Aorta (tissue), 5 donors: Measurements from ENCODE around the gene TEKT5. TPM values are rescaled to one million over a fixed set of nuclear protein-coding genes. Genes with fewer than 3 reads are reported as not detected.

Experiments
- ATAC-seq: fragments of 200-7000 bp; cut with Tn5 transposase; one replicate; pipeline ENCODE4 v1.9.1; 2022; ENCODE audit warnings: moderate library complexity; ENCODE audit not compliant: low FRiP score
- DNase-seq, 2 donors: peaks; one replicate each; pipeline ENCODE4 v3.0.0-alpha.2; 2020
- H3K27ac ChIP-seq, 2 donors: one replicate each; pipeline ENCODE4 v1.5.1; 2013; ENCODE audit warnings: low read length in 2 of 2, mild to moderate bottlenecking in 2 of 2, moderate library complexity in 2 of 2, control low read depth in 1 of 2, inconsistent platforms in 1 of 2, low read depth in 1 of 2
- H3K27me3 ChIP-seq, 2 donors: one replicate each; pipeline ENCODE4 v1.6.1; 2013; ENCODE audit warnings: control low read depth in 1 of 2, low read length in 1 of 2, mild to moderate bottlenecking in 1 of 2, moderate library complexity in 1 of 2; ENCODE audit not compliant: insufficient read depth in 2 of 2, control insufficient read depth in 1 of 2
- H3K36me3 ChIP-seq, 2 donors: one replicate each; pipeline ENCODE4 v1.6.1; 2013; ENCODE audit warnings: control low read depth in 1 of 2, low read length in 1 of 2, mild to moderate bottlenecking in 1 of 2; ENCODE audit not compliant: insufficient read depth in 2 of 2, control insufficient read depth in 1 of 2
- H3K4me1 ChIP-seq, 2 donors: one replicate each; pipeline ENCODE4 v1.6.1; 2013; ENCODE audit warnings: low read length in 2 of 2, control low read depth in 1 of 2, mild to moderate bottlenecking in 1 of 2, moderate library complexity in 1 of 2; ENCODE audit not compliant: insufficient read depth in 2 of 2, control insufficient read depth in 1 of 2
- H3K4me3 ChIP-seq, 2 donors: one replicate each; pipeline ENCODE4 v1.5.1; 2013; ENCODE audit warnings: low read length in 2 of 2, control low read depth in 1 of 2, mild to moderate bottlenecking in 1 of 2
- H3K9me3 ChIP-seq: one replicate; pipeline ENCODE4 v1.6.1; 2013; ENCODE audit warnings: mild to moderate bottlenecking, low read length; ENCODE audit not compliant: control insufficient read depth
- WGBS, 2 donors: extraction: QIAGEN DNeasy Blood & Tissue Kit; methylation state at CpG; one replicate each; pipeline ENCODE4 v1.1.7; 2013; 5-methylcytosine and 5-hydroxymethylcytosine counted together
- intact Hi-C, 2 donors: fragments of 100-400 bp; cut with DNase I; formaldehyde crosslinking; loops; one replicate each; pipeline versions ENCODE4 v1.14.2 to v1.15.0; 2022
- polyA plus RNA-seq, 2 donors: library from polyadenylated mRNA; stranded (reverse); fragments of 200-250 nt; gene quantifications; one replicate each; pipeline ENCODE4 v1.2.3, GENCODE V29; 2013
- total RNA-seq, 2 donors: library from RNA; stranded (reverse); fragmentation: NEBNext Ultra II Directional; extraction: Animal tissue kit (Norgen Biotek cat#: 25700); gene quantifications; one replicate each; pipeline ENCODE4 v1.2.1, GENCODE V29; 2021
- donor health status: healthy with polysubstance abuse.
- donor health status: Bipolar disorder and iron deficiency.
- donor health status: DM: no; HTN: no; CAD: no.
- donor health status: DM: no; HTN: no; CAD: no.
- donor health status: DM: yes; HTN: yes; CAD: no.

TEKT5 gene
- total and polyA plus RNA-seq, 4 donors: 0.29 to 2.9 (median 0.39) TPM; not detected in 1

DNA sequence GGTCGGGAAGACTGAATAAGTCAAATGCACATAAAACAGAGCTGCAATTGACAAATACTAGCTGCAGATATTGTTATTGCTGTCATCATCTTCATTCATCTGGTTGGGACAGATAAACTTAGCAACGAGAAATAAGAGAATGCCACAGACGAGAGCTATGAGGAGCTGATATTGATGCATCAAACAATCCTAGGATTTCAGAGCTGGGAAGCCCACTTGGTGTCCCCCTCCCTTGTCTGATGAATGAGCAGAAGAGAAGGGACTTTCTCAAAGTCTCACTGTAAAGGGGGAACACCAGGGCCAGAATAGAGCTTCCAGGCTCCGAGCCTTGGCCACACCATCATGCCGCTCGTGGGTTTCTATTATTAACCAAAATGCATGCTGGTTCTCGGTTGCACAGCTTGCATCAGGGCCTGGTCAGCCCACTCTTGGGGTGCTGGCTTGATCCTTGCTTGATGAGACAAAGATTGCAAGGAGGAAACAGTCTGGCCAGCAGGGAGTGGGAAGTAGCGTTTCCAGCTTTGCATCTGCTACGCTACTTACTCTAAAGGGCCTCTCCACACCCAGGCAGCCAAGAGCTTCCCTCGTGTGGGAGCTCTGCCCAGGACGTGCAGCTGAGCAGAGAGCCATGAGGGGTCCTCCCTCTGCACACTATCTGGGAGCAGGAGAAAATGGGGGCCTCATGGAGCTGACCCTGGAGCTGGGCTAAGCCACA is 85.9 kb downstream of the TEKT5 start:
- Histone ChIP-seq H3K4me3 (no peak overlapping the region), H3K9me3 (no peaks in the 10 kb centered on the region), H3K36me3 (no peaks in the 10 kb centered on the region), H3K27me3 (no peaks in the 10 kb centered on the region), H3K4me1 (no peaks in the 10 kb centered on the region), H3K27ac (no peak overlapping the region)
- intact Hi-C loops: no loop called here
- 69 to 71% methylated on average over 11 of the region's 11 CpGs for WGBS, 2 donors
- DNase-seq (no peak), ATAC-seq (peak; percentile 80)

DNA sequence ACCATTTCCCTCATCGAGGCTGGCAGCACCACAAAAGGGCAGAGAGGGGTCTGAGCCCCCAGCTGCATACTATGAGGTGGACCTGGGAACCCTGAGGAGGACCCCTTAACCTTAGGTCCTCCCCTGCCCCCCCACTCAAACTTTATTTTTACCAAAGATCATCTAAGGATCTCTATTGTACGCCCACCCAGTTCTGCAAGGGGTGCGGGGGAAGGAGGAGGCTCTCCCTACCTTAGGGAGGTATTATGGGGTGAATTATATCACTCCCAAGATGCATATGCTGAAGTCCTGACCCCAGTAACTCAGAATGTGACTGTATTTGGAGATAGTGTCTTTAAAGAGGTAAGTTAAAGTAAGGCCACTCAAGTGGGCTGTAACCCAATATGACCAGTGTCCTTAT is 87.6 kb downstream of the TEKT5 start:
- Histone ChIP-seq H3K27me3 (no peaks in the 10 kb centered on the region), H3K36me3 (no peaks in the 10 kb centered on the region), H3K27ac (no peak overlapping the region), H3K4me1 (no peaks in the 10 kb centered on the region), H3K9me3 (no peaks in the 10 kb centered on the region), H3K4me3 (no peak overlapping the region)
- intact Hi-C loops: no loop called here
- no peak for DNase-seq
- 82 to 83% methylated on average over 3 of the region's 3 CpGs for WGBS, 2 donors
- ATAC-seq: no peak

GRCh38 chr16:10606607-10607006 is 88.1 kb downstream of the TEKT5 start:
- no peaks in the 10 kb centered on the region for H3K4me1 ChIP-seq
- no peak for DNase-seq
- ATAC-seq: no peak
- no peak overlapping the region for H3K27ac ChIP-seq
- no peak overlapping the region for H3K4me3 ChIP-seq
- H3K9me3 ChIP-seq: no peaks in the 10 kb centered on the region
- intact Hi-C loops: no loop called here
- H3K36me3 ChIP-seq: no peaks in the 10 kb centered on the region
- 54 to 72% methylated on average over 6 of the region's 6 CpGs for WGBS, 2 donors
- H3K27me3 ChIP-seq: no peaks in the 10 kb centered on the region

DNA sequence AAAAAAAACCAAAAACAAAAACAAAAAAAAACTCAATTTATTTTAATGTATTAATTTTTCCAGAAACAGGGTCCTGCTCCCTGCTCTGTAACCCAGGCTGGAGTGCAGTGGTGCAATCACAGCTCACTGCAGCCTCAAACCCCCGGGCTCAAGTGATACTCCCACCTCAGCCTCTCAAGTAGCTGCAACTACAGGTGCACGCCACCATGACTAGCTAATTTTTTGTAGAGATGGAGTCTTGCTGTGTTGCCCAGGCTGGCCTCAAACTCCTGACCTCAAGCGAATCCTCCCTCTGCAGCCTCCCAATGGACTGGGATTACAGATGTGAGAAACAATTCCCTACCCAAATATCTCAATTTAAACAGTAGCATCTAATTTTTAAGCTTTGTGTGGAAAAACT is 89.1 kb downstream of the TEKT5 start:
- intact Hi-C loops: no loop called here
- no peak for ATAC-seq
- WGBS, 2 donors: 90 to 96% methylated on average over 3 of the region's 3 CpGs

GRCh38 chr16:10601444-10602408 is 93.0 kb downstream of the TEKT5 start:
- H3K36me3 ChIP-seq: no peaks in the 10 kb centered on the region
- no peak for ATAC-seq
- WGBS, 2 donors: 62 to 69% methylated on average over 13 of the region's 13 CpGs
- no peaks in the 10 kb centered on the region for H3K9me3 ChIP-seq
- no peaks in the 10 kb centered on the region for H3K27me3 ChIP-seq
- intact Hi-C loops: no loop called here
- H3K27ac ChIP-seq: no peak overlapping the region
- H3K4me1 ChIP-seq: no peaks in the 10 kb centered on the region
- no peak overlapping the region for H3K4me3 ChIP-seq
- DNase-seq: no peak

More for the DNA sequence above, 89.1 kb downstream of the TEKT5 start:
- H3K9me3 ChIP-seq: no peaks in the 10 kb centered on the region
- no peak overlapping the region for H3K27ac ChIP-seq
- H3K4me3 ChIP-seq: no peak overlapping the region
- no peaks in the 10 kb centered on the region for H3K36me3 ChIP-seq
- no peak for DNase-seq
- H3K4me1 ChIP-seq: no peaks in the 10 kb centered on the region
- H3K27me3 ChIP-seq: no peaks in the 10 kb centered on the region

DNA sequence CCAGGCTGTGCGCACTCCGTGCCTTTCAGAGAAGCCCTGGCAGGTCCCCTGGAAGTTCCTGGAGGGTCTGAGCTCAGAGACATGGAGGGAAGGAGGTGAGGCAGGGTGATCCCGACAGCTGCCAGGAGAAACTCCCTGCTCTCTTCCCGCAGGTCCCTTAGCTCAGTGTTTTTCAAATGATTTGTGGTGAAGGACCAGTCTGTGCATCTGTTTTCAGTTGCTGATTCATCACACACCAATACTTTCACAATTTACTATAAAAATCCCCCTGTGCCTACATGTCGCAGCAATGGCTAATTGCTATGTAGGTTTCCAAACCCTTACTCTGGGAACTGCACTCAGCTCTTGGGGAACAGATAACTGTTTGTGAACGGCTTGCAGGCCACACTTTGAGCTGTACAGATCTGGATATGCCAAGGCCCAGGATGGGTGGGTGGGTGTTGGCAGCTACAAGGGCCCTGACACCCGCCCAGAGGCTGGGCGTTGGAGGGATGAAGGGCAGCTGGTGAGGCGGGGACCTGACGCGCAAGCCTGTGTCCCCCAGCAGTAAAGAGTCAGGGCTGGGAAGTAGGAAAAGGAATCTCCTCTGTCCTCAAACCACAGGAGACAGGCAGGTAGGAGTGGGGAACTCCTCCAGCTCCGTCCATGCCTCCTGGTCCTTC is 93.8 kb downstream of the TEKT5 start:
- intact Hi-C loops: no loop called here

GRCh38 chr16:10599626-10600025 is 95.1 kb downstream of the TEKT5 start:
- DNase-seq: no peak
- intact Hi-C loops: no loop called here
- Histone ChIP-seq H3K9me3 (no peaks in the 10 kb centered on the region), H3K27me3 (no peaks in the 10 kb centered on the region), H3K36me3 (no peaks in the 10 kb centered on the region), H3K27ac (no peak overlapping the region), H3K4me1 (no peaks in the 10 kb centered on the region), H3K4me3 (no peak overlapping the region)
- 96% methylated on average over 7 of the region's 7 CpGs for WGBS, 2 donors
- no peak for ATAC-seq

More for the DNA sequence above, 93.8 kb downstream of the TEKT5 start:
- H3K27ac ChIP-seq: no peak overlapping the region
- no peak for ATAC-seq
- no peaks in the 10 kb centered on the region for H3K4me1 ChIP-seq
- 77 to 80% methylated on average over 12 of the region's 12 CpGs for WGBS, 2 donors
- DNase-seq: no peak
- no peaks in the 10 kb centered on the region for H3K27me3 ChIP-seq
- no peaks in the 10 kb centered on the region for H3K36me3 ChIP-seq
- no peaks in the 10 kb centered on the region for H3K9me3 ChIP-seq
- no peak overlapping the region for H3K4me3 ChIP-seq

- intact Hi-C loops: no loop called here
- Histone ChIP-seq H3K36me3 (no peaks in the 10 kb centered on the region), H3K4me3 (no peak overlapping the region), H3K9me3 (no peaks in the 10 kb centered on the region), H3K27me3 (no peaks in the 10 kb centered on the region), H3K4me1 (no peaks in the 10 kb centered on the region), H3K27ac (no peak overlapping the region)
- ATAC-seq (no peak), DNase-seq (no peak)
- 21 to 22% methylated on average over 11 of the region's 11 CpGs for WGBS, 2 donors
These were observed 96.6 kb downstream of the TEKT5 start for GRCh38 chr16:10598157-10598556.
